Lung (tissue), 12 donors: ENCODE data around the gene CYP24A1. TPM values are rescaled to one million over a fixed set of nuclear protein-coding genes. Genes with fewer than 3 reads are reported as not detected.
A peak's percentile ranks its signal among the peaks of the same experiment; 100 is the strongest.

Experiments used
- ATAC-seq: fragments of 200-7000 bp; cut with Tn5 transposase; one replicate; pipeline ENCODE4 v1.9.1; 2020; ENCODE audit warnings: moderate number of reproducible peaks; ENCODE audit not compliant: insufficient read depth, low FRiP score
- DNase-seq, 3 donors: peaks; one replicate each; pipeline ENCODE4 v3.0.0-alpha.2; 2013 to 2017
- H3K27ac ChIP-seq, 2 donors: one replicate each; pipeline ENCODE4 v1.5.1; 2013; ENCODE audit warnings: mild to moderate bottlenecking in 2 of 2, moderate library complexity in 2 of 2, control low read depth in 1 of 2, inconsistent platforms in 1 of 2, low read depth in 1 of 2, low read length in 1 of 2
- H3K27me3 ChIP-seq, 3 donors: one replicate each; pipeline ENCODE4 v1.5.1; 2013; ENCODE audit warnings: low read length in 2 of 3; ENCODE audit not compliant: control insufficient read depth in 3 of 3, insufficient read depth in 3 of 3
- H3K36me3 ChIP-seq, 4 donors: one replicate each; pipeline ENCODE4 v1.5.1; 2013; ENCODE audit warnings: low read length in 4 of 4, mild to moderate bottlenecking in 1 of 4, moderate library complexity in 1 of 4; ENCODE audit not compliant: control insufficient read depth in 4 of 4, insufficient read depth in 4 of 4
- H3K4me1 ChIP-seq, 5 donors: one replicate each; pipeline ENCODE4 v1.5.1; 2013; ENCODE audit warnings: low read length in 5 of 5, mild to moderate bottlenecking in 2 of 5, moderate library complexity in 1 of 5; ENCODE audit not compliant: control insufficient read depth in 5 of 5, insufficient read depth in 5 of 5
- H3K4me3 ChIP-seq: one replicate; pipeline ENCODE4 v1.5.1; 2013; ENCODE audit warnings: mild to moderate bottlenecking, control low read depth, moderate library complexity
- H3K9ac ChIP-seq, 2 donors: one replicate each; pipeline ENCODE4 v1.5.1; 2013; ENCODE audit warnings: low read length in 2 of 2, control low read depth in 1 of 2; ENCODE audit not compliant: insufficient read depth in 1 of 2
- H3K9me3 ChIP-seq, 4 donors: one replicate each; pipeline ENCODE4 v1.5.1; 2013; ENCODE audit warnings: low read length in 3 of 4, mild to moderate bottlenecking in 1 of 4, moderate library complexity in 1 of 4; ENCODE audit not compliant: control insufficient read depth in 4 of 4, insufficient read depth in 3 of 4
- WGBS, 2 donors: extraction: QIAGEN DNeasy Blood & Tissue Kit; methylation state at CpG; one replicate each; pipeline ENCODE4 v1.1.7; 2013; 5-methylcytosine and 5-hydroxymethylcytosine counted together
- polyA plus RNA-seq, 2 donors: library from polyadenylated mRNA; stranded (reverse); fragments of 200-250 nt; gene quantifications; one replicate each; pipeline ENCODE4 v1.2.1, GENCODE V29; 2013
- total RNA-seq, 2 donors: library from RNA; depleted of rRNA in 1 of 2; stranded (reverse); fragments of >200 nt in 1 of 2; gene quantifications; one replicate each; pipeline ENCODE4 v1.2.1, GENCODE V29; 2014 to 2021
- TF ChIP-seq, protein P1 (sequence below): IDR thresholded peaks from 2 replicates; pipeline ENCODE4 v1.5.1; 2012; ENCODE audit warnings: mild to moderate bottlenecking; ENCODE audit errors: control extremely low read depth, extremely low read depth
- donor health status: control.
- donor health status: control.
- donor health status: Bipolar disorder and iron deficiency.
- donor health status: healthy.
- donor health status: DM: yes; HTN: yes; CAD: no.

The CYP24A1 gene
- total and polyA plus RNA-seq, 4 donors, result 0.30 to 5.9 (median 1.1) TPM

DNA sequence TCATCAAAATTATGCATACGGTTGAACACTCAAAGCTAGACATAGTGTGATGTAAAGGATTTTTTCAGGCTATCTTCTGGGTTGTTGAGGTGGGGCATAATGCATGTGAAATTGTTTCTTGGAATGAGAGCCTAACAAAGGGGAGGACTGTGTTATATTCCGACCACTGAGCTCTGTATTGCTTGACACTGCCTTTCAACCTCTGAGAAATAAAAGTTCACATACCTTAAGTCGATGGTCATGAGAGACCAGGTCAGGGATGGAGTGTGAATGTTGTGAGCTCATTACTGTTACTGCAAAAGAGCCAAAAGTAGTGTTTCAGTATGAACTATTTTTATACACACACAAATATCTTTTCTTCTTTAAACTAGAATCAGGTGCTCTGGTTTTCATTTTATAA lies 39.1 kb upstream of the CYP24A1 start:
- 91 to 95% methylated on average over 3 of the region's 3 CpGs for WGBS, 2 donors
- Histone ChIP-seq H3K27ac (no peak overlapping the region), H3K36me3 (peaks cover 0 to 10% (median 5%) of the 10 kb centered on the region in 4 donors), H3K9me3 (no peaks in the 10 kb centered on the region), H3K27me3 (no peaks in the 10 kb centered on the region), H3K9ac (no peak overlapping the region), H3K4me3 (no peak overlapping the region), H3K4me1 (peaks cover 0 to 17% (median 15%) of the 10 kb centered on the region in 5 donors)
- DNase-seq (no peak), ATAC-seq (no peak)
- TF ChIP-seq, protein P1, sequence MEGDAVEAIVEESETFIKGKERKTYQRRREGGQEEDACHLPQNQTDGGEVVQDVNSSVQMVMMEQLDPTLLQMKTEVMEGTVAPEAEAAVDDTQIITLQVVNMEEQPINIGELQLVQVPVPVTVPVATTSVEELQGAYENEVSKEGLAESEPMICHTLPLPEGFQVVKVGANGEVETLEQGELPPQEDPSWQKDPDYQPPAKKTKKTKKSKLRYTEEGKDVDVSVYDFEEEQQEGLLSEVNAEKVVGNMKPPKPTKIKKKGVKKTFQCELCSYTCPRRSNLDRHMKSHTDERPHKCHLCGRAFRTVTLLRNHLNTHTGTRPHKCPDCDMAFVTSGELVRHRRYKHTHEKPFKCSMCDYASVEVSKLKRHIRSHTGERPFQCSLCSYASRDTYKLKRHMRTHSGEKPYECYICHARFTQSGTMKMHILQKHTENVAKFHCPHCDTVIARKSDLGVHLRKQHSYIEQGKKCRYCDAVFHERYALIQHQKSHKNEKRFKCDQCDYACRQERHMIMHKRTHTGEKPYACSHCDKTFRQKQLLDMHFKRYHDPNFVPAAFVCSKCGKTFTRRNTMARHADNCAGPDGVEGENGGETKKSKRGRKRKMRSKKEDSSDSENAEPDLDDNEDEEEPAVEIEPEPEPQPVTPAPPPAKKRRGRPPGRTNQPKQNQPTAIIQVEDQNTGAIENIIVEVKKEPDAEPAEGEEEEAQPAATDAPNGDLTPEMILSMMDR, result no peak

DNA sequence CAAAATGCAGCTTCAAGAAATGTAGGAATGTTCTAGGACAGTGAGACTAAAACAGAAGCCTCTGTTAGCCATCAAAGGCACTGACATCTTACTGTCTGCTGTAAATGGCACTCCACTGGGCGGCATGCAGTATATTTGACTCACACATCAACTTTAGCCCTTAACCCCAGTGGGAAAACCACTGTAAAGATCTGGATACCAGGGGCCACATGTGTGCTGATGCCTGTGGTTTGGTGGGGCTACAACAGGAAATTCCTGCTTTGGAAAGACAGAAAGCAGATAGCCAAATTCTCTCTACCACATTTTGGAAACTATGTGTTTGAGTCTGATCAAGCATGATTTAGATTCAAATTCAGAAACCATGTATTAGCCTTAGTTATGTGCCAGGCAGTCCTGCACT lies 38.4 kb upstream of the CYP24A1 start:
- TF ChIP-seq, protein P1, result no peak
- Histone ChIP-seq H3K4me3 (no peak overlapping the region), H3K27ac (no peak overlapping the region), H3K4me1 (peaks cover 0 to 17% (median 12%) of the 10 kb centered on the region in 5 donors), H3K36me3 (peaks cover 0 to 7% (median 5%) of the 10 kb centered on the region in 4 donors), H3K9me3 (no peaks in the 10 kb centered on the region), H3K27me3 (no peaks in the 10 kb centered on the region), H3K9ac (no peak overlapping the region)
- WGBS, 2 donors, result 83 to 96% methylated on average over 1 of the region's 1 CpG
- DNase-seq, result no peak
- no peak for ATAC-seq

GRCh38 chr20:54209216-54209813 lies 35.5 kb upstream of the CYP24A1 start:
- H3K4me1 ChIP-seq, result peaks cover 0 to 17% (median 12%) of the 10 kb centered on the region in 5 donors
- peaks cover 0 to 2% (median 0%) of the 10 kb centered on the region in 4 donors for H3K36me3 ChIP-seq
- DNase-seq, result no peak
- no peaks in the 10 kb centered on the region for H3K27me3 ChIP-seq
- peak overlapping the region in 1 of 2 donors; percentile 61 for H3K9ac ChIP-seq
- 85% methylated on average over 5 of the region's 5 CpGs for WGBS, 2 donors
- TF ChIP-seq, protein P1, result no peak
- H3K9me3 ChIP-seq, result no peaks in the 10 kb centered on the region
- ATAC-seq, result no peak
- H3K4me3 ChIP-seq, result no peak overlapping the region
- H3K27ac ChIP-seq, result no peak overlapping the region
